SK-N-SH (cell line): ENCODE results near the gene MYOG. TPM values are rescaled to one million over a fixed set of nuclear protein-coding genes. Genes with fewer than 3 reads are reported as not detected.

Source experiments
- CTCF ChIA-PET: fragments of 300-600, 350-600 bp; formaldehyde crosslinking; extraction: SDS; loops from one replicate; lab custom pipeline; 2021; lab: Yijun Ruan, JAX
- POLR2A ChIA-PET: fragments of 350-600 bp; sonication (Branson Sonifier 250); formaldehyde crosslinking; extraction: SDS; loops from one replicate; lab custom pipeline; 2020; ENCODE audit warnings: antibody characterized with exemption, inconsistent platforms; lab: Yijun Ruan, JAX
- DNase-seq: peaks from one replicate; pipeline ENCODE4 v3.0.0; 2012
- H2AFZ ChIP-seq: fragments of 200-600 bp; sonication (generic); 2 replicates; pipeline ENCODE4 v1.8.1; 2016; ENCODE audit warnings: antibody characterized with exemption, mild to moderate bottlenecking, low read depth
- H3F3A ChIP-seq: fragments of 200-600 bp; sonication (generic); replicated peaks from 2 replicates; pipeline ENCODE3; 2016; ENCODE audit warnings: antibody characterized with exemption, mild to moderate bottlenecking; ENCODE audit not compliant: insufficient read depth
- H3K27ac ChIP-seq, 2 experiments: fragments of 200-500 bp in 1 of 2; fragments of 200-600 bp in 1 of 2; sonication (Bioruptor generic) in 1 of 2; sonication (generic), shearing (Covaris generic) in 1 of 2; 2 replicates each; pipeline versions ENCODE4 v1.5.1 to v1.6.1; 2014 to 2016; ENCODE audit warnings: low read depth in 2 of 2, inconsistent platforms in 1 of 2, low read length in 1 of 2, mild to moderate bottlenecking in 1 of 2, mixed read lengths in 1 of 2
- H3K27me3 ChIP-seq: fragments of 200-600 bp; sonication (generic), shearing (Covaris generic); 2 replicates; pipeline ENCODE4 v1.6.1; 2016; ENCODE audit warnings: mixed run types; ENCODE audit not compliant: insufficient read depth
- H3K36me3 ChIP-seq, 2 experiments: fragments of 200-500 bp in 1 of 2; fragments of 200-600 bp in 1 of 2; sonication (Bioruptor generic) in 1 of 2; sonication (generic) in 1 of 2; replicated peaks in 1 of 2; 2 replicates each; pipeline versions ENCODE3 to v1.5.1; 2014 to 2016; ENCODE audit warnings: low read length in 1 of 2, mild to moderate bottlenecking in 1 of 2; ENCODE audit not compliant: insufficient read depth in 2 of 2, control insufficient read depth in 1 of 2
- H3K4me1 ChIP-seq, 2 experiments: fragments of 200-500 bp in 1 of 2; fragments of 200-600 bp in 1 of 2; sonication (Bioruptor generic) in 1 of 2; sonication (generic), shearing (Covaris generic) in 1 of 2; 2 replicates each; pipeline versions ENCODE4 v1.5.1 to v1.6.1; 2014 to 2016; ENCODE audit warnings: low read depth in 1 of 2, low read length in 1 of 2, mixed run types in 1 of 2; ENCODE audit not compliant: insufficient read depth in 2 of 2, control insufficient read depth in 1 of 2
- H3K4me2 ChIP-seq: fragments of 200-600 bp; sonication (generic), shearing (Covaris generic); 2 replicates; pipeline ENCODE4 v1.6.1; 2017; ENCODE audit warnings: mixed run types
- H3K4me3 ChIP-seq, 2 experiments: fragments of 200-500 bp in 1 of 2; fragments of 200-600 bp in 1 of 2; sonication (Bioruptor generic) in 1 of 2; sonication (generic), shearing (Covaris generic) in 1 of 2; 2 replicates each; pipeline versions ENCODE4 v1.5.1 to v1.8.1; 2014 to 2016; ENCODE audit warnings: low read depth in 2 of 2, inconsistent platforms in 1 of 2, low read length in 1 of 2, mild to moderate bottlenecking in 1 of 2, mixed read lengths in 1 of 2, moderate library complexity in 1 of 2
- H3K79me2 ChIP-seq: fragments of 200-600 bp; sonication (generic); 2 replicates; pipeline ENCODE4 v1.8.1; 2017; ENCODE audit warnings: mild to moderate bottlenecking; ENCODE audit not compliant: insufficient read depth
- H3K9ac ChIP-seq: fragments of 200-600 bp; sonication (generic); 2 replicates; pipeline ENCODE4 v1.6.1; 2017; ENCODE audit warnings: mixed run types
- H3K9me2 ChIP-seq: fragments of 200-600 bp; sonication (generic); 2 replicates; pipeline ENCODE4 v1.6.1; 2017; ENCODE audit warnings: mixed run types
- H3K9me3 ChIP-seq: fragments of 200-600 bp; sonication (generic); 2 replicates; pipeline ENCODE4 v1.6.1; 2017; ENCODE audit warnings: mixed run types, mild to moderate bottlenecking, moderate library complexity
- H4K20me1 ChIP-seq: fragments of 200-600 bp; sonication (generic); 2 replicates; pipeline ENCODE4 v1.6.1; 2017; ENCODE audit warnings: mild to moderate bottlenecking, mixed run types; ENCODE audit not compliant: insufficient read depth
- ELF1 ChIP-seq: IDR thresholded peaks from 2 replicates; pipeline ENCODE4 v1.4.0; 2012
- FOSL2 ChIP-seq: IDR thresholded peaks from 2 replicates; pipeline ENCODE4 v1.4.0; 2012; ENCODE audit warnings: low read depth, mild to moderate bottlenecking, moderate library complexity, borderline replicate concordance
- FOXM1 ChIP-seq: IDR thresholded peaks from 2 replicates; pipeline ENCODE4 v1.4.0; 2012; ENCODE audit warnings: low read depth, mild to moderate bottlenecking
- MXI1 ChIP-seq: IDR thresholded peaks from 2 replicates; pipeline ENCODE4 v1.6.1; 2012; ENCODE audit warnings: mild to moderate bottlenecking, low read depth, low read length, improper control_type of control experiment
- NFIC ChIP-seq: IDR thresholded peaks from 2 replicates; pipeline ENCODE4 v1.4.0; 2012; ENCODE audit warnings: borderline replicate concordance
- NRF1 ChIP-seq: IDR thresholded peaks from 2 replicates; pipeline ENCODE4 v1.6.1; 2012; ENCODE audit warnings: low read depth, mild to moderate bottlenecking, low read length
- POLR2AphosphoS5 ChIP-seq: IDR thresholded peaks from 2 replicates; pipeline ENCODE4 v1.6.1; 2012; ENCODE audit warnings: low read depth, low read length
- RCOR1 ChIP-seq: fragments of 150-350 bp; IDR thresholded peaks from 2 replicates; pipeline ENCODE4 v1.6.1; 2017; ENCODE audit warnings: antibody characterized with exemption, low read length
- RFX5 ChIP-seq: IDR thresholded peaks from 2 replicates; pipeline ENCODE4 v1.6.1; 2012; ENCODE audit warnings: mild to moderate bottlenecking, improper control_type of control experiment, low read length
- SIN3A ChIP-seq: IDR thresholded peaks from 2 replicates; pipeline ENCODE4 v1.6.1; 2012; ENCODE audit warnings: low read depth, mild to moderate bottlenecking, low read length, moderate library complexity, borderline replicate concordance
- SMC3 ChIP-seq: IDR thresholded peaks from 2 replicates; pipeline ENCODE4 v1.6.1; 2012; ENCODE audit warnings: low read depth, low read length, improper control_type of control experiment
- TEAD4 ChIP-seq: IDR thresholded peaks from 2 replicates; pipeline ENCODE4 v1.4.0; 2012; ENCODE audit warnings: mild to moderate bottlenecking, borderline replicate concordance; ENCODE audit not compliant: insufficient read depth
- WGBS: methylation state at CpG from one replicate; pipeline ENCODE4 v1.1.6; 2017; ENCODE audit warnings: low lambda C conversion rate; 5-methylcytosine and 5-hydroxymethylcytosine counted together
- polyA plus RNA-seq, 3 experiments: library from polyadenylated mRNA; depleted of rRNA; stranded (reverse); fragments of >200 nt; gene quantifications; 2 replicates each; pipeline ENCODE4 v1.2.3, GENCODE V29; 2012
- TF ChIP-seq, protein P1 (sequence below): IDR thresholded peaks from 2 replicates; pipeline ENCODE4 v1.4.0; 2012; ENCODE audit warnings: low read depth
- TF ChIP-seq, protein P2 (sequence below): fragments of 150-350 bp; IDR thresholded peaks from 2 replicates; pipeline ENCODE4 v1.6.1; 2017; ENCODE audit warnings: antibody characterized with exemption, low read length, low read depth, borderline replicate concordance
- TF ChIP-seq, protein P3 (sequence below): fragments of 150-350 bp; IDR thresholded peaks from 2 replicates; pipeline ENCODE4 v1.6.1; 2016; ENCODE audit warnings: mild to moderate bottlenecking, low read depth, low read length
- TF ChIP-seq, protein P4 (sequence below): IDR thresholded peaks from 2 replicates; pipeline ENCODE4 v1.4.0; 2012; ENCODE audit warnings: low read depth, borderline replicate concordance

MYOG gene
- polyA plus RNA-seq, 1 of the 3 experiments (the other 2 are of a cell fraction), result not detected

DNA sequence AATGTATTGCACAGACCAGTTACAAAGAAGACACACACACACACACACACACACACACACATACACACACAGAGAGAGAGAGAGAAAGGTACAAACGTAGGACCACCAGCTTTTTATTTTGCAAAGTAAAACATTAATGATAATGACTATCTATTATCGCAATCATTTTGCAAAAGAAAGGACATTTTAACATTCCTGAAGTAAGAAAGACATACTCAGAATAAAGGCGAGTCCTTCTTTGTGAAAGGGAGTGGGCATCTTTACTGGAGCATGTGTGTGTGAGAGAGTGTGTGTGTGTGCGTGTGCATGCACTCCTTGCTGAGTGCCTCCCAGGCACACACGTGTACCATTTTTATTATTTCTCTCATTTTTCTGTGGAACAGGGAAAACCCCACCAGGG is 31.2 kb downstream of the MYOG start:
- CTCF ChIA-PET, result interaction anchor here (0.7 to 13.2 kb wide), 13 partner anchors 11 to 215 kb away, joined by 3 to 131 read pairs (median 4); partner anchors contain the start of gene PPFIA4
- no peaks in the 10 kb centered on the region for H3K9me3 ChIP-seq
- POLR2A ChIA-PET, result interaction anchor here (1.3 kb wide), 1 partner anchor 48 kb away, joined by 3 read pairs; the partner anchor contains the start of gene TMEM183A
- no peaks in the 10 kb centered on the region for H3K9me2 ChIP-seq
- H3K4me1 ChIP-seq, result peaks cover 0 to 34% of the 10 kb centered on the region in 2 experiments; a peak in 1 of 4 replicates
- no peak overlapping the region for H3K27ac ChIP-seq
- H3K9ac ChIP-seq, result no peak overlapping the region
- no peak overlapping the region for H3K4me2 ChIP-seq
- no peaks in the 10 kb centered on the region for H3K79me2 ChIP-seq
- no peak overlapping the region for H2AFZ ChIP-seq
- no peaks in the 10 kb centered on the region for H3K36me3 ChIP-seq
- DNase-seq, result no peak
- H3K4me3 ChIP-seq, result no peak overlapping the region
- no peaks in the 10 kb centered on the region for H3F3A ChIP-seq
- H3K27me3 ChIP-seq, result no peaks in the 10 kb centered on the region
- no peaks in the 10 kb centered on the region for H4K20me1 ChIP-seq
- TF ChIP-seq FOSL2, result no peak
- TF ChIP-seq SIN3A, result no peak
- TF ChIP-seq TEAD4, result no peak
- TF ChIP-seq, protein P1, sequence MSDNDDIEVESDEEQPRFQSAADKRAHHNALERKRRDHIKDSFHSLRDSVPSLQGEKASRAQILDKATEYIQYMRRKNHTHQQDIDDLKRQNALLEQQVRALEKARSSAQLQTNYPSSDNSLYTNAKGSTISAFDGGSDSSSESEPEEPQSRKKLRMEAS, result no peak
- WGBS, result 76% methylated on average over 5 of the region's 5 CpGs

DNA sequence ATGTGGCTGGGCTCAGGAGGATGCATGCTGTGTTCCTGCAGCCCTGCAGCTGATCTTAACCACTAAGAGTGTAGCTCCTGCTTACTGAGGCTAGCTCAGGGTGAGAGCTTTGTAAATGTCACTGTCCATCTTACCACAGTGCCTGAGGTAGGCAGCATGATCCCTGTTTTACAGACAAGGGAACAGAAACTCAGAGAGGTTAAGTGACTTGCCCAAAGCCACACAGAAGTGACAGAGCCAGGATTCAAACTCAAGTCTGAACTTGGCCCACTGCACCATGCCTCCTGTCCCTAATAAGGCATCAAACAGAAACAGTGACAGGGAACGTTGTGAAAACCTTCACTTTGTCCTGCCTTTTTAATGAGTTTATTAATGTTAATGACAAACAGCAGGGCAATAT is 31.6 kb downstream of the MYOG start:
- Histone ChIP-seq H3F3A (no peaks in the 10 kb centered on the region), H2AFZ (no peak overlapping the region), H3K27me3 (no peaks in the 10 kb centered on the region), H3K9me3 (no peaks in the 10 kb centered on the region), H4K20me1 (no peaks in the 10 kb centered on the region), H3K4me3 (no peak overlapping the region), H3K9ac (no peak overlapping the region), H3K27ac (no peak overlapping the region), H3K36me3 (no peaks in the 10 kb centered on the region), H3K4me1 (peaks cover 0 to 34% of the 10 kb centered on the region in 2 experiments; a peak in 1 of 4 replicates), H3K4me2 (no peak overlapping the region), H3K79me2 (no peaks in the 10 kb centered on the region), H3K9me2 (no peaks in the 10 kb centered on the region)
- TF ChIP-seq SMC3 (no peak), ELF1 (no peak), SIN3A (no peak), FOXM1 (no peak), NRF1 (no peak), MXI1 (no peak), RFX5 (no peak), POLR2AphosphoS5 (no peak), NFIC (no peak), RCOR1 (no peak), TEAD4 (no peak)
- TF ChIP-seq, protein P2, sequence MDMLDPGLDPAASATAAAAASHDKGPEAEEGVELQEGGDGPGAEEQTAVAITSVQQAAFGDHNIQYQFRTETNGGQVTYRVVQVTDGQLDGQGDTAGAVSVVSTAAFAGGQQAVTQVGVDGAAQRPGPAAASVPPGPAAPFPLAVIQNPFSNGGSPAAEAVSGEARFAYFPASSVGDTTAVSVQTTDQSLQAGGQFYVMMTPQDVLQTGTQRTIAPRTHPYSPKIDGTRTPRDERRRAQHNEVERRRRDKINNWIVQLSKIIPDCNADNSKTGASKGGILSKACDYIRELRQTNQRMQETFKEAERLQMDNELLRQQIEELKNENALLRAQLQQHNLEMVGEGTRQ, result no peak
- TF ChIP-seq, protein P3, sequence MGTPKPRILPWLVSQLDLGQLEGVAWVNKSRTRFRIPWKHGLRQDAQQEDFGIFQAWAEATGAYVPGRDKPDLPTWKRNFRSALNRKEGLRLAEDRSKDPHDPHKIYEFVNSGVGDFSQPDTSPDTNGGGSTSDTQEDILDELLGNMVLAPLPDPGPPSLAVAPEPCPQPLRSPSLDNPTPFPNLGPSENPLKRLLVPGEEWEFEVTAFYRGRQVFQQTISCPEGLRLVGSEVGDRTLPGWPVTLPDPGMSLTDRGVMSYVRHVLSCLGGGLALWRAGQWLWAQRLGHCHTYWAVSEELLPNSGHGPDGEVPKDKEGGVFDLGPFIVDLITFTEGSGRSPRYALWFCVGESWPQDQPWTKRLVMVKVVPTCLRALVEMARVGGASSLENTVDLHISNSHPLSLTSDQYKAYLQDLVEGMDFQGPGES, result no peak
- TF ChIP-seq, protein P4, sequence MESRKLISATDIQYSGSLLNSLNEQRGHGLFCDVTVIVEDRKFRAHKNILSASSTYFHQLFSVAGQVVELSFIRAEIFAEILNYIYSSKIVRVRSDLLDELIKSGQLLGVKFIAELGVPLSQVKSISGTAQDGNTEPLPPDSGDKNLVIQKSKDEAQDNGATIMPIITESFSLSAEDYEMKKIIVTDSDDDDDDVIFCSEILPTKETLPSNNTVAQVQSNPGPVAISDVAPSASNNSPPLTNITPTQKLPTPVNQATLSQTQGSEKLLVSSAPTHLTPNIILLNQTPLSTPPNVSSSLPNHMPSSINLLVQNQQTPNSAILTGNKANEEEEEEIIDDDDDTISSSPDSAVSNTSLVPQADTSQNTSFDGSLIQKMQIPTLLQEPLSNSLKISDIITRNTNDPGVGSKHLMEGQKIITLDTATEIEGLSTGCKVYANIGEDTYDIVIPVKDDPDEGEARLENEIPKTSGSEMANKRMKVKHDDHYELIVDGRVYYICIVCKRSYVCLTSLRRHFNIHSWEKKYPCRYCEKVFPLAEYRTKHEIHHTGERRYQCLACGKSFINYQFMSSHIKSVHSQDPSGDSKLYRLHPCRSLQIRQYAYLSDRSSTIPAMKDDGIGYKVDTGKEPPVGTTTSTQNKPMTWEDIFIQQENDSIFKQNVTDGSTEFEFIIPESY, result no peak
- ChIA-PET POLR2A (no interaction called here), CTCF (interaction anchor here (0.8 to 13.2 kb wide), 9 partner anchors 10 to 215 kb away, joined by 3 to 131 read pairs (median 10); partner anchors contain the start of gene PPFIA4)
- no peak for DNase-seq
- WGBS, result 42% methylated on average over 1 of the region's 1 CpG
